HG02763 (cell line): ENCODE measurements around the gene ZER1.
A peak's percentile ranks its signal among the peaks of the same experiment; 100 is the strongest.

ENCODE experiments used
- ATAC-seq: cut with Tn5 transposase; IDR thresholded peaks from one replicate; pipeline ENCODE4 v1.9.1; 2021; ENCODE audit warnings: mild to moderate bottlenecking, moderate library complexity; ENCODE audit not compliant: unreplicated experiment

ZER1 gene

GRCh38 chr9:128743421-128743820 lies 28.3 kb downstream of the ZER1 start:
- ATAC-seq: no peak

- ATAC-seq: no peak
Measured at GRCh38 chr9:128742401-128742800, 29.3 kb downstream of the ZER1 start.

- ATAC-seq: no peak
Measured at GRCh38 chr9:128735373-128735772, 36.4 kb downstream of the ZER1 start.

GRCh38 chr9:128733256-128733655 lies 38.5 kb downstream of the ZER1 start:
- ATAC-seq: no peak

GRCh38 chr9:128732576-128732975 lies 39.2 kb downstream of the ZER1 start:
- ATAC-seq: no peak

- ATAC-seq: no peak
Measured at GRCh38 chr9:128731691-128732090, 40.0 kb downstream of the ZER1 start.

GRCh38 chr9:128731093-128731492 lies 40.6 kb downstream of the ZER1 start:
- ATAC-seq: no peak

- ATAC-seq: no peak
Measured at GRCh38 chr9:128729766-128730517, 41.8 kb downstream of the ZER1 start.

- no peak for ATAC-seq
Measured at GRCh38 chr9:128729302-128729701, 42.4 kb downstream of the ZER1 start.

- ATAC-seq: no peak
Measured at GRCh38 chr9:128728298-128728697, 43.4 kb downstream of the ZER1 start.

- ATAC-seq: no peak
Measured at GRCh38 chr9:128727640-128728248, 44.0 kb downstream of the ZER1 start.

GRCh38 chr9:128724744-128725211 lies 46.9 kb downstream of the ZER1 start:
- no peak for ATAC-seq

GRCh38 chr9:128723866-128724743 lies 47.6 kb downstream of the ZER1 start, which contains the start of gene ZDHHC12:
TSS of gene ZDHHC12 (minus strand) at chr9:128724127. CDS start at chr9:128724093, 34 bp downstream.
- peak; percentile 96 for ATAC-seq

GRCh38 chr9:128723352-128723865 lies 48.3 kb downstream of the ZER1 start:
- ATAC-seq: no peak

- ATAC-seq: no peak
Measured at GRCh38 chr9:128722380-128723351, 49.1 kb downstream of the ZER1 start.

- ATAC-seq: no peak
Measured at GRCh38 chr9:128721487-128722010, 50.2 kb downstream of the ZER1 start.

- ATAC-seq: no peak
Measured at GRCh38 chr9:128720841-128721486, 50.8 kb downstream of the ZER1 start.

- ATAC-seq: no peak
Measured at GRCh38 chr9:128719919-128720605, 51.7 kb downstream of the ZER1 start.

GRCh38 chr9:128718475-128718874 lies 53.3 kb downstream of the ZER1 start:
- ATAC-seq: no peak
